ENCODE measurements around the gene RNPEP.
A peak's percentile ranks its signal among the peaks of the same experiment; 100 is the strongest.
"Not testable (repeated sequence)": the region's sequence is repeated elsewhere in the genome, so short reads cannot be mapped to it uniquely, and the experiment has no call there.

The RNPEP gene

GRCh38 chr1:202038688-202039346, 56.4 kb downstream of the RNPEP start:
- no peak for DNase-seq

- peak; percentile 96 for DNase-seq
Measured at GRCh38 chr1:202045705-202046104, 63.3 kb downstream of the RNPEP start.

- DNase-seq: peak; percentile 100
Measured at GRCh38 chr1:202046227-202046626, 63.8 kb downstream of the RNPEP start.

DNA sequence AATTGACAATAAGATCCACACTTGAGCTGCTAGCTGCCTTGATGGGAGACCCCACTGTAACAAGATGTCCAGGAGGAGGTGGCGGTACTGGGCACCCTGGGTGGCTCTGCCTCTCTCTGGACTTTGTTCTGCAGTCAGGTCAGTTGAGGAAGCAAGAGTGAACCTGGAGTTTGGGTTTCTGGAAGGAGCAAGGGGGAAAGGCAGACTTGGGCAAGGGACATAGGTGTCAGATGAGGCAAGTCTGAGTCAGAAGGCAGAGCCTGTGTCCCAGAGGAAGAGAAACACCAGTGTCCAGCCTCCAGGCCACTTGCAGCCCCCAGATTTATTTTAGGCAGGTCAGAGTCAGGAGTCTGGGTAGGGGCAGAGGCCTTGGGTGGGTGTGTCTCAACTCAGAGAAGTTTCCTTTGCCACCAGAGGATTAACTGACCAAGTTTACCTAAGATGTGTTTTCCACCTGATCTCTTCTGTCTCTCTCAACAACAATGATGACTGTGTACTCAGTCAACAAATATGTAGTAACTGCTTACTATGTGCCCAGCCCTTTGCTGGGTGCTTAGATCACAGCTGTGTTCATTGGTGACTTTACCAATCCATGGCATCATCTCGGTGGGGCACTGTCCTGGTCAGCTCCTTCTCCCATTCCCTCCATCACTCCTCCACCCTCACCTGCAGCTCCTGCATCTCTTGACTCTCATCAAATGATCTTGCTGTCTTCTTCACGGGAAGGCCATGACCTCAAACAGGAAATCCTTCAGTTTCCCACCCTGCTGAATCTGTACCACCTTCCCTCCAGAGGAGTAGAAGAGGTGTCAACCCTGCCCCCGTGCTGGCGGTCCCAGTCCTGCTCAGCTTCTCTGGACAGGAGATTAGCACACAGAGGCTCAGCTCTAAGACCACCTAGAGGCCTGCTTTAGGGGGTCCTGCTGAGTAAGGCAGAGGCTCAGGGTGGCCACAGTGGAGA, 64.6 kb downstream of the RNPEP start:
- peak; percentile 98 for DNase-seq

DNA sequence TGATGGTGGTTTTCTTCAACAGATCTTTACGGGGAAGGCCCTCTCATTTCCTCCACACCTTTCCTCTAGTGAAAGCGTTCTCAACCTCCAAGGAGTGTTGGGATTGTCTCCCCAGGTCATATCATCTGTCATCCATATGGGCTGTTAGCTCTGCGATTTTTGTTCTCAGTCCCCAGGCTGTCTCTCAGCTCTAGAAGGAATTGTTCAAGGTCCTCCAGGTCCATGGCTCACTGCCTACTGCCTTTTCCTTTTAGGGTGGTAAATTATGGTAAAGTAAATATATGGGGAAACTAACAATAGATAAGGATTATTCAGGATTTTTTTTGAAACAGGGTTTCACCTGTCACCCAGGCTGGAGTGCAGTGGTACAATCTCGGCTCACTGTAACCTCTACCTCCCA, 65.5 kb downstream of the RNPEP start:
- DNase-seq: peak; percentile 67

- no peak for DNase-seq
Measured at GRCh38 chr1:202049129-202049528, 66.7 kb downstream of the RNPEP start.

- DNase-seq: no peak
Measured at GRCh38 chr1:202054094-202054493, 71.6 kb downstream of the RNPEP start.

GRCh38 chr1:202054673-202055072, 72.2 kb downstream of the RNPEP start:
- not testable (repeated sequence) for DNase-seq

All from DMS53 (cell line).